Glutamatergic neuron (in vitro differentiated cells): Measurements from ENCODE around the gene BCAT1. TPM values are rescaled to one million over a fixed set of nuclear protein-coding genes. Genes with fewer than 3 reads are reported as not detected.

ENCODE experiments used
- DNase-seq: peaks from one replicate; pipeline ENCODE4 v3.0.0; 2022
- H3K27ac Mint-ChIP-seq: one replicate; pipeline ENCODE4 v1.8.0; 2020; ENCODE audit warnings: mild to moderate bottlenecking, mixed read lengths, inconsistent platforms; ENCODE audit not compliant: unreplicated experiment
- H3K27me3 Mint-ChIP-seq: one replicate; pipeline ENCODE4 v1.8.0; 2020; ENCODE audit warnings: mild to moderate bottlenecking, moderate library complexity, mixed read lengths, inconsistent platforms; ENCODE audit not compliant: unreplicated experiment
- H3K36me3 Mint-ChIP-seq: one replicate; pipeline ENCODE4 v1.8.0; 2020; ENCODE audit warnings: mild to moderate bottlenecking, mixed read lengths, inconsistent platforms; ENCODE audit not compliant: unreplicated experiment
- H3K4me1 Mint-ChIP-seq: one replicate; pipeline ENCODE4 v1.8.0; 2020; ENCODE audit warnings: mild to moderate bottlenecking, low read depth, mixed read lengths, inconsistent platforms; ENCODE audit not compliant: unreplicated experiment
- H3K4me3 Mint-ChIP-seq: one replicate; pipeline ENCODE4 v1.8.0; 2020; ENCODE audit warnings: mild to moderate bottlenecking, mixed read lengths, inconsistent platforms; ENCODE audit not compliant: unreplicated experiment
- H3K9me3 Mint-ChIP-seq: one replicate; pipeline ENCODE4 v1.8.0; 2020; ENCODE audit warnings: mild to moderate bottlenecking, moderate library complexity, mixed read lengths, inconsistent platforms; ENCODE audit not compliant: unreplicated experiment
- CTCF ChIP-seq: fragments of 200-600 bp; sonication (generic); IDR thresholded peaks from one replicate; pipeline ENCODE4 v1.5.0; 2021; ENCODE audit not compliant: partially characterized antibody, unreplicated experiment
- total RNA-seq: library from RNA; stranded (reverse); fragmentation: NEBNext Ultra II Directional; extraction: Animal tissue kit (Norgen Biotek cat#: 25700); gene quantifications from one replicate; pipeline ENCODE4 v1.2.1, GENCODE V29; 2021; ENCODE audit not compliant: unreplicated experiment

BCAT1 gene
- total RNA-seq, 1 donor from 2014 or later = 401 TPM

- peak overlapping the region; percentile 10 for H3K27ac Mint-ChIP-seq
- TF ChIP-seq CTCF = no peak
- H3K4me1 Mint-ChIP-seq = peaks cover 8% of the 10 kb centered on the region
- H3K36me3 Mint-ChIP-seq = no peaks in the 10 kb centered on the region
- DNase-seq = no peak
- H3K9me3 Mint-ChIP-seq = peaks cover 14% of the 10 kb centered on the region
- H3K4me3 Mint-ChIP-seq = no peak overlapping the region
- H3K27me3 Mint-ChIP-seq = peaks cover 5% of the 10 kb centered on the region
These were observed 3.5 kb upstream of the BCAT1 start for GRCh38 chr12:24952389-24952788.

GRCh38 chr12:24950231-24950834 lies 1.4 kb upstream of the BCAT1 start:
- peaks cover 14% of the 10 kb centered on the region for H3K27me3 Mint-ChIP-seq
- H3K4me3 Mint-ChIP-seq = peak overlapping the region; percentile 17
- no peak overlapping the region for H3K27ac Mint-ChIP-seq
- no peak for TF ChIP-seq CTCF
- H3K36me3 Mint-ChIP-seq = no peaks in the 10 kb centered on the region
- peaks cover 26% of the 10 kb centered on the region for H3K9me3 Mint-ChIP-seq
- H3K4me1 Mint-ChIP-seq = peaks cover 16% of the 10 kb centered on the region
- no peak for DNase-seq

- Mint-ChIP-seq H3K9me3 (peaks cover 28% of the 10 kb centered on the region), H3K27ac (peak overlapping the region; percentile 95), H3K36me3 (no peaks in the 10 kb centered on the region), H3K4me1 (peaks cover 26% of the 10 kb centered on the region), H3K4me3 (peak overlapping the region; percentile 91), H3K27me3 (peaks cover 13% of the 10 kb centered on the region)
- no peak for DNase-seq
- no peak for TF ChIP-seq CTCF
These were observed 513 bp downstream of the BCAT1 start for GRCh38 chr12:24948420-24948756.

- Mint-ChIP-seq H3K4me3 (peak overlapping the region; percentile 91), H3K9me3 (peaks cover 28% of the 10 kb centered on the region), H3K36me3 (no peaks in the 10 kb centered on the region), H3K27me3 (peaks cover 13% of the 10 kb centered on the region), H3K27ac (peak overlapping the region; percentile 95), H3K4me1 (peaks cover 26% of the 10 kb centered on the region)
- no peak for DNase-seq
- TF ChIP-seq CTCF = no peak
These were observed 1.1 kb downstream of the BCAT1 start for GRCh38 chr12:24947541-24948419.

- no peak for TF ChIP-seq CTCF
- peak overlapping the region; percentile 91 for H3K4me3 Mint-ChIP-seq
- H3K9me3 Mint-ChIP-seq = peaks cover 29% of the 10 kb centered on the region
- peaks cover 34% of the 10 kb centered on the region for H3K4me1 Mint-ChIP-seq
- H3K36me3 Mint-ChIP-seq = no peaks in the 10 kb centered on the region
- no peak for DNase-seq
- peak overlapping the region; percentile 95 for H3K27ac Mint-ChIP-seq
- peaks cover 13% of the 10 kb centered on the region for H3K27me3 Mint-ChIP-seq
These were observed 3.1 kb downstream of the BCAT1 start for GRCh38 chr12:24945845-24946244.
